Measurements from ENCODE around the gene OR1F1. TPM values are rescaled to one million over a fixed set of nuclear protein-coding genes. Genes with fewer than 3 reads are reported as not detected.
A peak's percentile ranks its signal among the peaks of the same experiment; 100 is the strongest.

OR1F1 gene
- total and polyA plus RNA-seq, 9 of the 15 experiments (the other 6 are each of a cell fraction or from before 2014, with no cell fraction given): 0.15 to 0.61 (median 0.35) TPM; not detected in 3

- TF ChIP-seq PHF8 (IDR thresholded peaks at IDR 0.05; ENCODE audit: borderline replicate concordance, low read length) (peak; percentile 32; the same call in 1 of the 2 replicates), BDP1 (IDR thresholded peaks at IDR 0.05; ENCODE audit: insufficient read depth, insufficient read length) (peak; percentile 58), GTF3C2 (IDR thresholded peaks at IDR 0.05; ENCODE audit: borderline replicate concordance, extremely low read depth, insufficient read length) (peak; percentile 93), ZNF644 (tag; IDR thresholded peaks at IDR 0.05; ENCODE audit: low read depth) (no peak), KLF6 (CRISPR knock-in tag; IDR thresholded peaks at IDR 0.05; ENCODE audit: borderline replicate concordance) (no peak), ZNF354B (CRISPR knock-in tag; IDR thresholded peaks at IDR 0.05) (no peak), SAP30 (IDR thresholded peaks at IDR 0.05; ENCODE audit: borderline replicate concordance, insufficient read depth, low read depth, low read length, poor library complexity, severe bottlenecking) (peak; percentile 56), CTBP1 (IDR thresholded peaks at IDR 0.05; ENCODE audit: borderline replicate concordance) (peak; percentile 54; the same call in 1 of the 2 replicates), E2F1 (CRISPR knock-in tag; IDR thresholded peaks at IDR 0.05) (0 out of 2 replicates have a peak, but pooled peaks have one; percentile 43), OTX1 (CRISPR knock-in tag; IDR thresholded peaks at IDR 0.05) (no peak), NCOA6 (IDR thresholded peaks at IDR 0.05) (no peak), RBM14 (IDR thresholded peaks at IDR 0.05; ENCODE audit: borderline replicate concordance, insufficient read depth, low read depth, low read length) (no peak), NR0B1 (IDR thresholded peaks at IDR 0.05; ENCODE audit: partially characterized antibody) (no peak)
- TF ChIP-seq, protein P1, sequence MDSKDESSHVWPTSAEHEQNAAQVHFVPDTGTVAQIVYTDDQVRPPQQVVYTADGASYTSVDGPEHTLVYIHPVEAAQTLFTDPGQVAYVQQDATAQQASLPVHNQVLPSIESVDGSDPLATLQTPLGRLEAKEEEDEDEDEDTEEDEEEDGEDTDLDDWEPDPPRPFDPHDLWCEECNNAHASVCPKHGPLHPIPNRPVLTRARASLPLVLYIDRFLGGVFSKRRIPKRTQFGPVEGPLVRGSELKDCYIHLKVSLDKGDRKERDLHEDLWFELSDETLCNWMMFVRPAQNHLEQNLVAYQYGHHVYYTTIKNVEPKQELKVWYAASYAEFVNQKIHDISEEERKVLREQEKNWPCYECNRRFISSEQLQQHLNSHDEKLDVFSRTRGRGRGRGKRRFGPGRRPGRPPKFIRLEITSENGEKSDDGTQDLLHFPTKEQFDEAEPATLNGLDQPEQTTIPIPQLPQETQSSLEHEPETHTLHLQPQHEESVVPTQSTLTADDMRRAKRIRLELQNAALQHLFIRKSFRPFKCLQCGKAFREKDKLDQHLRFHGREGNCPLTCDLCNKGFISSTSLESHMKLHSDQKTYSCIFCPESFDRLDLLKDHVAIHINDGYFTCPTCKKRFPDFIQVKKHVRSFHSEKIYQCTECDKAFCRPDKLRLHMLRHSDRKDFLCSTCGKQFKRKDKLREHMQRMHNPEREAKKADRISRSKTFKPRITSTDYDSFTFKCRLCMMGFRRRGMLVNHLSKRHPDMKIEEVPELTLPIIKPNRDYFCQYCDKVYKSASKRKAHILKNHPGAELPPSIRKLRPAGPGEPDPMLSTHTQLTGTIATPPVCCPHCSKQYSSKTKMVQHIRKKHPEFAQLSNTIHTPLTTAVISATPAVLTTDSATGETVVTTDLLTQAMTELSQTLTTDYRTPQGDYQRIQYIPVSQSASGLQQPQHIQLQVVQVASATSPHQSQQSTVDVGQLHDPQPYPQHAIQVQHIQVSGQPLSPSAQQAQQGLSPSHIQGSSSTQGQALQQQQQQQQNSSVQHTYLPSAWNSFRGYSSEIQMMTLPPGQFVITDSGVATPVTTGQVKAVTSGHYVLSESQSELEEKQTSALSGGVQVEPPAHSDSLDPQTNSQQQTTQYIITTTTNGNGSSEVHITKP (IDR thresholded peaks at IDR 0.05; ENCODE audit: partially characterized antibody): peak; percentile 13
Observed at GRCh38 chr16:3175157-3176093, 12.6 kb upstream of the OR1F1 start (continued).
